GM23248 (cell line): ENCODE data around the gene COX5A. TPM values are rescaled to one million over a fixed set of nuclear protein-coding genes. Genes with fewer than 3 reads are reported as not detected.

Experiments
- DNase-seq: peaks from one replicate; pipeline ENCODE4 v3.0.0-alpha.2; 2015
- H2AFZ ChIP-seq: fragments of 200-600 bp; sonication (generic); 2 replicates; pipeline ENCODE4 v1.6.1; 2016; ENCODE audit warnings: antibody characterized with exemption
- H3F3A ChIP-seq: fragments of 200-600 bp; sonication (generic); 2 replicates; pipeline ENCODE4 v1.6.1; 2016; ENCODE audit warnings: mild to moderate bottlenecking, antibody characterized with exemption, mixed run types; ENCODE audit not compliant: insufficient read depth
- H3K27ac ChIP-seq: fragments of 200-600 bp; sonication (generic); 2 replicates; pipeline ENCODE4 v1.5.1; 2016; ENCODE audit warnings: mild to moderate bottlenecking
- H3K27me3 ChIP-seq: fragments of 200-600 bp; sonication (generic); replicated peaks from 2 replicates; pipeline ENCODE4 v1.6.1; 2016; ENCODE audit warnings: mild to moderate bottlenecking; ENCODE audit not compliant: insufficient read depth
- H3K36me3 ChIP-seq: fragments of 200-600 bp; sonication (generic); 2 replicates; pipeline ENCODE4 v1.6.1; 2016; ENCODE audit warnings: low read depth, mild to moderate bottlenecking
- H3K4me1 ChIP-seq: fragments of 200-600 bp; sonication (generic); 2 replicates; pipeline ENCODE4 v1.6.1; 2016; ENCODE audit warnings: mild to moderate bottlenecking; ENCODE audit not compliant: insufficient read depth
- H3K4me2 ChIP-seq: fragments of 200-600 bp; sonication (generic); one replicate; pipeline ENCODE4 v1.6.1; 2016; ENCODE audit warnings: mild to moderate bottlenecking; ENCODE audit not compliant: unreplicated experiment
- H3K4me3 ChIP-seq: fragments of 200-600 bp; sonication (generic); 2 replicates; pipeline ENCODE4 v1.5.1; 2016; ENCODE audit warnings: mild to moderate bottlenecking
- H3K79me2 ChIP-seq: fragments of 200-600 bp; sonication (generic); 2 replicates; pipeline ENCODE4 v1.6.1; 2016; ENCODE audit warnings: mild to moderate bottlenecking; ENCODE audit not compliant: insufficient read depth
- H3K9ac ChIP-seq: fragments of 200-600 bp; sonication (generic); 2 replicates; pipeline ENCODE4 v1.6.1; 2016; ENCODE audit warnings: mild to moderate bottlenecking
- H3K9me2 ChIP-seq: fragments of 200-600 bp; sonication (generic); 2 replicates; pipeline ENCODE4 v1.6.1; 2016; ENCODE audit warnings: mixed run types, mild to moderate bottlenecking, moderate library complexity; ENCODE audit not compliant: insufficient read depth
- H3K9me3 ChIP-seq: fragments of 200-600 bp; sonication (generic); one replicate; pipeline ENCODE4 v1.6.1; 2017; ENCODE audit warnings: low read depth
- H4K20me1 ChIP-seq: fragments of 200-600 bp; sonication (generic); 2 replicates; pipeline ENCODE4 v1.6.0; 2016; ENCODE audit not compliant: insufficient read depth
- EZH2 ChIP-seq: fragments of 200-600 bp; sonication (generic); IDR thresholded peaks from 2 replicates; pipeline ENCODE4 v1.6.1; 2018; ENCODE audit warnings: antibody characterized with exemption, mild to moderate bottlenecking; ENCODE audit not compliant: insufficient read depth, poor library complexity, severe bottlenecking
- EZH2phosphoT487 ChIP-seq: fragments of 200-600 bp; sonication (generic); IDR thresholded peaks from 2 replicates; pipeline ENCODE4 v1.6.1; 2018; ENCODE audit warnings: antibody characterized with exemption, moderate library complexity, mild to moderate bottlenecking, low read depth; ENCODE audit not compliant: insufficient read depth
- WGBS, 2 experiments: methylation state at CpG; one replicate each; pipeline ENCODE4 v1.1.6; 2015 to 2017; ENCODE audit warnings: low lambda C conversion rate in 2 of 2, low coverage in 1 of 2; ENCODE audit errors: missing lambda C conversion rate in 2 of 2; 5-methylcytosine and 5-hydroxymethylcytosine counted together
- in situ Hi-C: fragments of 300-500 bp; cut with MboI; formaldehyde crosslinking; loops from 2 replicates; pipeline ENCODE4 v1.15.0; 2020
- polyA plus RNA-seq: library from polyadenylated mRNA; unstranded; fragments of >200 nt; fragmentation: Nextera tagmentation; extraction: Ambion mirVana; gene quantifications from 2 replicates; pipeline ENCODE4 v1.2.1, GENCODE V29; 2016
- total RNA-seq: library from RNA; depleted of rRNA; stranded (reverse); fragments of >200 nt; shearing (Covaris generic); gene quantifications from 2 replicates; pipeline ENCODE4 v1.2.3, GENCODE V29; 2014

COX5A gene
- total and polyA plus RNA-seq, 2 experiments from 2014 or later = 48.2 to 321 TPM

GRCh38 chr15:74892313-74892712, 45.6 kb downstream of the COX5A start:
- H3K9ac ChIP-seq = no peak overlapping the region
- peaks cover 17% of the 10 kb centered on the region; the same call in 1 of the 2 replicates for H3K79me2 ChIP-seq
- H3K4me2 ChIP-seq = no peak overlapping the region
- 82% methylated on average over 3 of the region's 3 CpGs for WGBS, 2 experiments
- H4K20me1 ChIP-seq = no peaks in the 10 kb centered on the region
- no peak overlapping the region for H2AFZ ChIP-seq
- H3K27ac ChIP-seq = no peak overlapping the region
- in situ Hi-C loops = no loop called here
- H3K9me3 ChIP-seq = no peaks in the 10 kb centered on the region
- peaks cover 11% of the 10 kb centered on the region for H3K4me1 ChIP-seq
- no peaks in the 10 kb centered on the region for H3K9me2 ChIP-seq
- H3K4me3 ChIP-seq = no peak overlapping the region
- no peaks in the 10 kb centered on the region for H3K36me3 ChIP-seq
- H3K27me3 ChIP-seq = no peaks in the 10 kb centered on the region
- no peak for DNase-seq
- peaks cover 7% of the 10 kb centered on the region; the same call in 1 of the 2 replicates for H3F3A ChIP-seq
- TF ChIP-seq EZH2phosphoT487 (no peak), EZH2 (no peak)

- peaks cover 17% of the 10 kb centered on the region; the same call in 1 of the 2 replicates for H3K79me2 ChIP-seq
- in situ Hi-C loops = no loop called here
- H4K20me1 ChIP-seq = no peaks in the 10 kb centered on the region
- 83 to 89% methylated on average over 3 of the region's 3 CpGs for WGBS, 2 experiments
- no peaks in the 10 kb centered on the region for H3K27me3 ChIP-seq
- DNase-seq = no peak
- no peaks in the 10 kb centered on the region for H3K9me3 ChIP-seq
- peaks cover 11% of the 10 kb centered on the region for H3K4me1 ChIP-seq
- H3K27ac ChIP-seq = no peak overlapping the region
- H3K4me3 ChIP-seq = no peak overlapping the region
- H3K9me2 ChIP-seq = no peaks in the 10 kb centered on the region
- no peaks in the 10 kb centered on the region for H3K36me3 ChIP-seq
- H3F3A ChIP-seq = peaks cover 7% of the 10 kb centered on the region; the same call in 1 of the 2 replicates
- no peak for TF ChIP-seq EZH2phosphoT487
- TF ChIP-seq EZH2 = no peak
- H3K4me2 ChIP-seq = no peak overlapping the region
- no peak overlapping the region for H3K9ac ChIP-seq
- no peak overlapping the region for H2AFZ ChIP-seq
Observed at GRCh38 chr15:74891469-74891868, 46.4 kb downstream of the COX5A start.

GRCh38 chr15:74890665-74890960, 47.3 kb downstream of the COX5A start:
- peaks cover 7% of the 10 kb centered on the region; the same call in 1 of the 2 replicates for H3F3A ChIP-seq
- in situ Hi-C loops = no loop called here
- H3K36me3 ChIP-seq = no peaks in the 10 kb centered on the region
- no peaks in the 10 kb centered on the region for H3K27me3 ChIP-seq
- no peak for DNase-seq
- TF ChIP-seq EZH2 (no peak), EZH2phosphoT487 (no peak)
- no peaks in the 10 kb centered on the region for H3K9me2 ChIP-seq
- peak overlapping the region; percentile 93 for H3K4me3 ChIP-seq
- peak overlapping the region; percentile 90 for H3K9ac ChIP-seq
- peaks cover 11% of the 10 kb centered on the region for H3K4me1 ChIP-seq
- WGBS, 2 experiments = 0% methylated on average over 1 of the region's 1 CpG
- H3K27ac ChIP-seq = no peak overlapping the region
- peaks cover 17% of the 10 kb centered on the region; the same call in 1 of the 2 replicates for H3K79me2 ChIP-seq
- peak overlapping the region; percentile 82 for H3K4me2 ChIP-seq
- no peaks in the 10 kb centered on the region for H4K20me1 ChIP-seq
- H3K9me3 ChIP-seq = no peaks in the 10 kb centered on the region
- peak overlapping the region; percentile 95 for H2AFZ ChIP-seq

DNA sequence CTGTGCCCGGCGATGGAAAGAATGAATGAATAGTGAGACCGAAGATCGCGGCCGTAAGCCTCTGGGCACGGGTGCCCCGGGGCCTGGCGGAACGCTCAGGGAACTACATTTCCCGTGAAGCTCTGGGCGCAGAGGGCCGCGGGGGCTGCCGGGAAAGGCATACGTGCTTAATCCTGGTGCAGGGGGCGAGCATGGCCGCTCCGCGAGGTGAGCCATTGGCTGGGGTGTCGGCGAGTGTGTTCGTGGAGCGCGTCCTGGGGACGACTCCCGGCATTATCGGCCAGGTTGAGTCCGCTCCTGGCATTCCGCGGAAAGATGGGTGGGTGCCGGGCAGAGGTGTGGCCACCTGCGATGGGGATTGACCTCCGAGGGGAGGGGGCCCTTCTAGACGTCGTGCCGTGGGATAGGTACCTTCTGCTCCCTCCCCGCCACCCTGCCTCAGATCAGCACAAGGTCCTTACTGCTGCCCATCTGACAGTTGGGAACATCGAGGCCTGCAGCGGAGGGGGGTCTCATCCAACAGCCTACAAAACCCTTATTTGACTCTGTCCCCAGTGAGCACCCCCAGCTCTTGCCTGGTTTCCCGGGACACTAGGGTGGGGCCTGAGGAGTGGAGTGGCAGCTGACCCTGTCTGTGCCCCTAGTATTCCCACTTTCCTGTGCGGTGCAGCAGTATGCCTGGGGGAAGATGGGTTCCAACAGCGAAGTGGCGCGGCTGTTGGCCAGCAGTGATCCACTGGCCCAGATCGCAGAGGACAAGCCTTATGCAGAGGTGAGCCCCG, 47.8 kb downstream of the COX5A start, which contains the start of gene MPI:
Gene MPI, plus strand, starts transcription at position 160 of the 782 bp plus-strand sequence. Its CDS starts 32 bp downstream, at position 192.
- no peaks in the 10 kb centered on the region for H3K36me3 ChIP-seq
- peak within 1 kb of the TSS; percentile 3; the same call in 1 of the 2 replicates for H3K27ac ChIP-seq
- H3K9me3 ChIP-seq = no peaks in the 10 kb centered on the region
- DNase-seq = peak; percentile 95
- WGBS, 2 experiments = 1% methylated on average over 47 of the region's 47 CpGs
- H3K9me2 ChIP-seq = no peaks in the 10 kb centered on the region
- H3K4me3 ChIP-seq = peak within 1 kb of the TSS; percentile 93
- H3K79me2 ChIP-seq = peaks cover 17% of the 10 kb centered on the region; the same call in 1 of the 2 replicates
- peaks cover 7% of the 10 kb centered on the region; the same call in 1 of the 2 replicates for H3F3A ChIP-seq
- in situ Hi-C loops = no loop called here
- H3K27me3 ChIP-seq = no peaks in the 10 kb centered on the region
- H2AFZ ChIP-seq = peak within 1 kb of the TSS; percentile 95
- peaks cover 13% of the 10 kb centered on the region for H3K4me1 ChIP-seq
- no peaks in the 10 kb centered on the region for H4K20me1 ChIP-seq
- H3K4me2 ChIP-seq = peak within 1 kb of the TSS; percentile 82
- H3K9ac ChIP-seq = peak within 1 kb of the TSS; percentile 90
- TF ChIP-seq EZH2phosphoT487 = no peak
- TF ChIP-seq EZH2 = no peak
